H1 (cell line): ENCODE results near the gene OPHN1. TPM values are rescaled to one million over a fixed set of nuclear protein-coding genes. Genes with fewer than 3 reads are reported as not detected.

ENCODE experiments used
- CBX8 ChIP-seq: fragments of 300-800, 300-1000 bp; sonication (generic); IDR thresholded peaks from 2 replicates; pipeline ENCODE4 v1.7.1; 2016; ENCODE audit warnings: low read depth, low read length, borderline replicate concordance
- HDAC2 ChIP-seq, 2 experiments: fragments of 300-600 bp in 1 of 2; sonication (generic) in 1 of 2; IDR thresholded peaks; 2 replicates each; pipeline ENCODE4 v1.6.1; 2011 to 2012; ENCODE audit warnings: low read depth in 2 of 2, low read length in 2 of 2, mild to moderate bottlenecking in 2 of 2, moderate library complexity in 2 of 2, borderline replicate concordance in 1 of 2, inconsistent platforms in 1 of 2
- JUN ChIP-seq: IDR thresholded peaks from 2 replicates; pipeline ENCODE4 v1.6.1; 2011; ENCODE audit warnings: low read depth, mild to moderate bottlenecking, improper control_type of control experiment, low read length
- RBBP5 ChIP-seq: IDR thresholded peaks from 2 replicates; pipeline ENCODE4 v1.7.1; 2012; ENCODE audit warnings: low read depth, mild to moderate bottlenecking, inconsistent platforms, low read length, moderate library complexity, borderline replicate concordance
- RXRA ChIP-seq: IDR thresholded peaks from 2 replicates; pipeline ENCODE4 v1.6.1; 2011; ENCODE audit warnings: low read depth, mild to moderate bottlenecking, low read length, moderate library complexity; ENCODE audit not compliant: insufficient read depth
- SP1 ChIP-seq: IDR thresholded peaks from 2 replicates; pipeline ENCODE4 v1.6.1; 2011; ENCODE audit warnings: low read depth, low read length
- SP2 ChIP-seq: IDR thresholded peaks from 2 replicates; pipeline ENCODE4 v1.6.1; 2012; ENCODE audit warnings: mild to moderate bottlenecking, low read length, inconsistent platforms
- polyA plus RNA-seq, 7 experiments: library from polyadenylated mRNA; depleted of rRNA in 3 of 7; stranded (reverse) in 5 of 7; unstranded in 2 of 7; fragments of >200 nt in 5 of 7; fragments of 200-250 nt in 2 of 7; gene quantifications; 1 replicate in 5 of 7; 2 replicates in 1 of 7; 4 replicates in 1 of 7; pipeline versions ENCODE4 v1.2.1 to v1.2.3, GENCODE V29; 2011 to 2013; ENCODE audit warnings: missing spikeins in 2 of 7, mixed read lengths in 2 of 7
- total RNA-seq: library from RNA; stranded (reverse); fragmentation: NEBNext Ultra II Directional; extraction: Animal tissue kit (Norgen Biotek cat#: 25700); gene quantifications from 2 replicates; pipeline ENCODE4 v1.2.1, GENCODE V29; 2021
- TF ChIP-seq, protein P1 (sequence below): fragments of 300-600 bp; sonication (generic); IDR thresholded peaks from 2 replicates; pipeline ENCODE4 v1.7.1; 2012; ENCODE audit warnings: low read length, moderate library complexity, mild to moderate bottlenecking, inconsistent platforms; ENCODE audit not compliant: insufficient replicate concordance

OPHN1 gene
- total and polyA plus RNA-seq, 2 of the 8 experiments (the other 6 are each of a cell fraction or from before 2014, with no cell fraction given) = 1.2 to 3.5 TPM

DNA sequence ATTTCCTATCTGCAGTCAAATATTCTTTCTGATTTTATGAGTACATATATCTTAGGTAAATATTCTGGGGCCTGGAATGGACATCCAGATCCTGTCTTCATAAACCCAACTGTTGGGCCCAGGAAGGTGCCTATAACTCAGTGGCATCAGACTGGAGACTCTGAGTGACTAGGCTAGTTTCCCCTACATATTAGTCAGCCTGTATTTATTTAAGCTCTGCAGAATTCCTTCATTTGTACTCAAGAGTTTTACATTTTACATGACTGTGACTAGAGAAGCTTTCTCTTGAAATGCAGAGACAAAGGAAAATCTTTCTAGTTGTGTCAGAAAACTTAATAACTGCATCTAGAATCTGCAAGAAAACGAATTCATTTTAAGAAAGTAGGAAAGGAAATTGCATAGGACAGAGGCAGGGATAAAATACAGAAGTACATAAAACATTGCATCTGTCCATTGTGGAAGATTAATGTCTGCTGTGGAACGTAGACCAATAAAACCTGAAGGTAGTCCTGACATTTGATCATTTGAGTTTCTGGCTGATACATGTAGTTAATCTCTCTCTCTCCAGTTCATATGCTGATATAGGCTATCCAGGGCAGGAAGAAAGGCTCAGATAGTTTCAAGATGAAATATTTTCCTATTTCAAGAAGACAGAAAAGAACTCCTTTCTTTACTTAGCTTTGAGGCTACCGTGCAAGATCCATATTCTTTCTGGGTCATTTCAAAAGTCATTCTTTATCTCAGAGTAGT is 78.2 kb downstream of the OPHN1 start (continued):
- TF ChIP-seq, protein P1, sequence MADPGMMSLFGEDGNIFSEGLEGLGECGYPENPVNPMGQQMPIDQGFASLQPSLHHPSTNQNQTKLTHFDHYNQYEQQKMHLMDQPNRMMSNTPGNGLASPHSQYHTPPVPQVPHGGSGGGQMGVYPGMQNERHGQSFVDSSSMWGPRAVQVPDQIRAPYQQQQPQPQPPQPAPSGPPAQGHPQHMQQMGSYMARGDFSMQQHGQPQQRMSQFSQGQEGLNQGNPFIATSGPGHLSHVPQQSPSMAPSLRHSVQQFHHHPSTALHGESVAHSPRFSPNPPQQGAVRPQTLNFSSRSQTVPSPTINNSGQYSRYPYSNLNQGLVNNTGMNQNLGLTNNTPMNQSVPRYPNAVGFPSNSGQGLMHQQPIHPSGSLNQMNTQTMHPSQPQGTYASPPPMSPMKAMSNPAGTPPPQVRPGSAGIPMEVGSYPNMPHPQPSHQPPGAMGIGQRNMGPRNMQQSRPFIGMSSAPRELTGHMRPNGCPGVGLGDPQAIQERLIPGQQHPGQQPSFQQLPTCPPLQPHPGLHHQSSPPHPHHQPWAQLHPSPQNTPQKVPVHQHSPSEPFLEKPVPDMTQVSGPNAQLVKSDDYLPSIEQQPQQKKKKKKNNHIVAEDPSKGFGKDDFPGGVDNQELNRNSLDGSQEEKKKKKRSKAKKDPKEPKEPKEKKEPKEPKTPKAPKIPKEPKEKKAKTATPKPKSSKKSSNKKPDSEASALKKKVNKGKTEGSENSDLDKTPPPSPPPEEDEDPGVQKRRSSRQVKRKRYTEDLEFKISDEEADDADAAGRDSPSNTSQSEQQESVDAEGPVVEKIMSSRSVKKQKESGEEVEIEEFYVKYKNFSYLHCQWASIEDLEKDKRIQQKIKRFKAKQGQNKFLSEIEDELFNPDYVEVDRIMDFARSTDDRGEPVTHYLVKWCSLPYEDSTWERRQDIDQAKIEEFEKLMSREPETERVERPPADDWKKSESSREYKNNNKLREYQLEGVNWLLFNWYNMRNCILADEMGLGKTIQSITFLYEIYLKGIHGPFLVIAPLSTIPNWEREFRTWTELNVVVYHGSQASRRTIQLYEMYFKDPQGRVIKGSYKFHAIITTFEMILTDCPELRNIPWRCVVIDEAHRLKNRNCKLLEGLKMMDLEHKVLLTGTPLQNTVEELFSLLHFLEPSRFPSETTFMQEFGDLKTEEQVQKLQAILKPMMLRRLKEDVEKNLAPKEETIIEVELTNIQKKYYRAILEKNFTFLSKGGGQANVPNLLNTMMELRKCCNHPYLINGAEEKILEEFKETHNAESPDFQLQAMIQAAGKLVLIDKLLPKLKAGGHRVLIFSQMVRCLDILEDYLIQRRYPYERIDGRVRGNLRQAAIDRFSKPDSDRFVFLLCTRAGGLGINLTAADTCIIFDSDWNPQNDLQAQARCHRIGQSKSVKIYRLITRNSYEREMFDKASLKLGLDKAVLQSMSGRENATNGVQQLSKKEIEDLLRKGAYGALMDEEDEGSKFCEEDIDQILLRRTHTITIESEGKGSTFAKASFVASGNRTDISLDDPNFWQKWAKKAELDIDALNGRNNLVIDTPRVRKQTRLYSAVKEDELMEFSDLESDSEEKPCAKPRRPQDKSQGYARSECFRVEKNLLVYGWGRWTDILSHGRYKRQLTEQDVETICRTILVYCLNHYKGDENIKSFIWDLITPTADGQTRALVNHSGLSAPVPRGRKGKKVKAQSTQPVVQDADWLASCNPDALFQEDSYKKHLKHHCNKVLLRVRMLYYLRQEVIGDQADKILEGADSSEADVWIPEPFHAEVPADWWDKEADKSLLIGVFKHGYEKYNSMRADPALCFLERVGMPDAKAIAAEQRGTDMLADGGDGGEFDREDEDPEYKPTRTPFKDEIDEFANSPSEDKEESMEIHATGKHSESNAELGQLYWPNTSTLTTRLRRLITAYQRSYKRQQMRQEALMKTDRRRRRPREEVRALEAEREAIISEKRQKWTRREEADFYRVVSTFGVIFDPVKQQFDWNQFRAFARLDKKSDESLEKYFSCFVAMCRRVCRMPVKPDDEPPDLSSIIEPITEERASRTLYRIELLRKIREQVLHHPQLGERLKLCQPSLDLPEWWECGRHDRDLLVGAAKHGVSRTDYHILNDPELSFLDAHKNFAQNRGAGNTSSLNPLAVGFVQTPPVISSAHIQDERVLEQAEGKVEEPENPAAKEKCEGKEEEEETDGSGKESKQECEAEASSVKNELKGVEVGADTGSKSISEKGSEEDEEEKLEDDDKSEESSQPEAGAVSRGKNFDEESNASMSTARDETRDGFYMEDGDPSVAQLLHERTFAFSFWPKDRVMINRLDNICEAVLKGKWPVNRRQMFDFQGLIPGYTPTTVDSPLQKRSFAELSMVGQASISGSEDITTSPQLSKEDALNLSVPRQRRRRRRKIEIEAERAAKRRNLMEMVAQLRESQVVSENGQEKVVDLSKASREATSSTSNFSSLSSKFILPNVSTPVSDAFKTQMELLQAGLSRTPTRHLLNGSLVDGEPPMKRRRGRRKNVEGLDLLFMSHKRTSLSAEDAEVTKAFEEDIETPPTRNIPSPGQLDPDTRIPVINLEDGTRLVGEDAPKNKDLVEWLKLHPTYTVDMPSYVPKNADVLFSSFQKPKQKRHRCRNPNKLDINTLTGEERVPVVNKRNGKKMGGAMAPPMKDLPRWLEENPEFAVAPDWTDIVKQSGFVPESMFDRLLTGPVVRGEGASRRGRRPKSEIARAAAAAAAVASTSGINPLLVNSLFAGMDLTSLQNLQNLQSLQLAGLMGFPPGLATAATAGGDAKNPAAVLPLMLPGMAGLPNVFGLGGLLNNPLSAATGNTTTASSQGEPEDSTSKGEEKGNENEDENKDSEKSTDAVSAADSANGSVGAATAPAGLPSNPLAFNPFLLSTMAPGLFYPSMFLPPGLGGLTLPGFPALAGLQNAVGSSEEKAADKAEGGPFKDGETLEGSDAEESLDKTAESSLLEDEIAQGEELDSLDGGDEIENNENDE = no peak
- no peak for TF ChIP-seq SP1
- TF ChIP-seq JUN = no peak
- no peak for TF ChIP-seq RXRA
- TF ChIP-seq SP2 = no peak
- no peak for TF ChIP-seq CBX8
- TF ChIP-seq HDAC2 (IDR thresholded peaks at IDR 0.05; ENCODE audit: borderline replicate concordance in 1 of 2, low read depth in 2 of 2, low read length in 2 of 2) = no peak
- TF ChIP-seq RBBP5 = no peak
